ENCODE measurements around the gene CNIH3. TPM values are rescaled to one million over a fixed set of nuclear protein-coding genes. Genes with fewer than 3 reads are reported as not detected.

The CNIH3 gene
- total RNA-seq, 1 donor from 2014 or later: 1.8 TPM

DNA sequence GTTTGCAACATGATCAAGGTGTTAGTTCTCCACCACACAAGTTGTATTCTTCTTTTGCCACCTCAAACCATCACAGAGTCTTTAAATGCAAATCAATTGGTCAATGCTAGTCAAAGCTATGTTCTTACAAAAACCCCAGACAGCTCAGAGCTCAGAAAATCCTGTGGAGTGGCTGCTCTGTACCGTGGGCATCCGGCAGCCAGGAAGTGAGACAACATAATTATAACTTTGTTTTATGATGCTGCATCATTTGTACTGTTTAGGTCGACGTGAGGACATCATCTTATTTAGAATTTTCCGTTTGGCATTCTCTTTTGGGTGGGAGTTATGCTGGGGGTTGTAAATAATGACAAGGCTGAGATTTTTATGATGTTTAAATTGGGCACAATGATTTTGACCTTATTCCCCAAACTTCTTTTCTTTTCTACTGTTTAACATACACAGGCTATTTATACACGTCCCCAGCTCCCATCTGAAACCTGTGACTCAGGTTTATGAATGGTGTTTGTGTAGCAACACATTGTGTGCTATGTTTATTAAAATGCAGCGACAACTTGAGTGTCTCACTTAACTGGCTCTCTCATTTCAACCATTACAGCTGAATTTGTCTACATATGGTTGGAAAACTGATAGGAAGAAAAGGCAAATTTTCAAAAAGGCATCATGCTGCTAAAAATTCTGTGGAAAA lies 124.0 kb downstream of the CNIH3 start:
- DNase-seq (ENCODE audit: low read depth in 2 of 2): no peak

DNA sequence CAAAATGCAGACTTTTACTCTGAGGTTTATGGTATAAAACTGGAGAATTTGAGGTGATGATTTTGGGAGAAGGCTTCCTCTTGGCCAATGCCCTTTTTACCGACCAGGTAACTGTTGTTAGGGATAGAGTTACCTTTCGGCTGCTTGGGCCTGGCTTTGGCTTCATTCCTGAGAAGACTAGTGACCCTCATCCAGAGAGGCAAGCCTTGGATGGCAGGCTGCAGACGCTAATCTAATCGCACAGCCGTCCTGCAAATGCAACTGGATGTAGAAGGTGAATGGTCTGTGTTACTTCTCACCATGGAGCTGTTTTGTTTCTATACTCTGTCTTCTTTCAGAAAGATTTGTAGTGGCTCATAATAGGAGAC lies 124.6 kb downstream of the CNIH3 start:
- no peak for DNase-seq (ENCODE audit: low read depth in 2 of 2)

DNA sequence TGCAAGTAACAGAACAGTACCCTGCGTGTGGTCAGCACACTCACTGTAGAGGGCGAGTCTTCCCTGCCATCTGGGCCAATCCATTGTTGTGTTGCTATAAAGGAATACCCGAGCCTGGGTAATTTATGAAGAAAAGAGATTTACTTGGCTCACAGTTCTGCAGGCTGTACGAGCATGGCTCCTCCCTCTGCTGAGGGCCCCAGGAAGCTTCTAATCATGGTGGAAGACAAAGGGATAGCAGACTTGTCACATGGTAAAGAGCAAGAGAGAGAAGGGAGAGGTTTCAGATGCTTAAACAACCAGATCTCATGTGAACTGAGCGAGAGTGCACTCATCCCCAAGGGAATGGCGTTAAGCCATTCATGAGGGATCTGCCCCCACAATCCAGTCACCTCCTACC lies 126.2 kb downstream of the CNIH3 start:
- no peak for DNase-seq (ENCODE audit: low read depth in 2 of 2)

DNA sequence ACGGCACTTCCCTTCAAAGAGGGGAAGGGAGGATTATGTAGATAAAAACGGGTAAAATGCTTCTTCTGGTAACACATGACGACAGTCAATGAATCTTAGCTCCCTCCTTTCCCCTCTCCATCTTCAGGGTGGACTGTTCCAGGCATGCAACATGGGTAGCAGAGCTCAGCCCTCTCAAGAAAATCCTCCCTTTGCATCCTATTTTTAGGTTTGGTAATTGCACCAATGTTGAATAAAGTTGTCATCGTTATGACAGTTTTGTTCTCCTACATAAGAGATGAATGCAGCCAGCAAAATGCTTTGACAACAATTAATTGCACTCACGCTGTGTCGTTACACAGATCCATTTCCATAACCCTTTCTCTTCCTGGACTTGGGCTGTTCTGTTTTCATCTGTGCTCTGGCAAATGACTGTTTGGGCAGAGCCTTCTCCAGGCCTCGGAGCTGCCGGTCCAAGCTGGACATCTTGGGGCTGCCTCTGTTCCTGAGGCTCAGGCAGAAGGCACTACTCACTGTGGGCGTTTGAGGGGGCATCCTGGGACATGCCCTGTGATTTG lies 127.6 kb downstream of the CNIH3 start:
- DNase-seq (ENCODE audit: low read depth in 2 of 2): no peak

DNA sequence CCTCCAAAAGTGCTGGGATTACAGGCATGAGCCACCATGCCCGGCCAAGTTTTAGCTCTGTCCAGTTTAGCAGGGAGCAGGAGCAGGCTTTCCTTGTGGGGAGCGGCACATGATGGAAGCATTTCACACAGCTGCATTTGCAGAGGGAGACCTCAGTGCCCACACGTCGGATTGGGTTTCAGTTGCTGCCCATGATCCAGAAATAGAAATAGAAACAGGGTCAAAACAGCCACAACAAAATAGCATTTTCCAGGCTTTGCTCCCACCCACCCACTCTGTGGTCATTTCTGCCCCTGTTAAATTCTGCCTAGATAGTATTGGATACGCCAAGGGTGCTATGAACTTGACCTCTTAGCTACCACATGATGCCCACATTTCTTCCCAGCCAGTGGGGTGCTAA lies 128.4 kb downstream of the CNIH3 start:
- DNase-seq (ENCODE audit: low read depth in 2 of 2): no peak

DNA sequence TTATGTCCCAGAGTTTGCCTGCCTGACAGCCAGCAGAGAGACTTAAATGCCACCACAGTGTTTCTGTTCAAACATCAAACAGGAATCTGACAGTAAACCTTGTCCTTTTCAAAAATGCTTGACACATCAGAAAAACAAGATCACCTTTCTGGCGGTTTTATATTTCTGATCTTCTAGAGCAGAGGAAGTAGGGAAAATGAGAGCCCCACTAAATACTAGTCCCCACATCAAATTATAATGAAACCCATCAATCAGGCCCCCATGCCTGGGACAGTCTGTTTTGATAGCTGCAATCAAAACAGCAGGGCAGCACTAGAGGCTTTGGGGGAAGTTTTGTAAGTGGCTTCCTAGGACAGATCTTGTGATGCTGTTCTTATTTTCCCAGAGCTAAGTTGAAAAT lies 129.3 kb downstream of the CNIH3 start:
- no peak for DNase-seq (ENCODE audit: low read depth in 2 of 2)

DNA sequence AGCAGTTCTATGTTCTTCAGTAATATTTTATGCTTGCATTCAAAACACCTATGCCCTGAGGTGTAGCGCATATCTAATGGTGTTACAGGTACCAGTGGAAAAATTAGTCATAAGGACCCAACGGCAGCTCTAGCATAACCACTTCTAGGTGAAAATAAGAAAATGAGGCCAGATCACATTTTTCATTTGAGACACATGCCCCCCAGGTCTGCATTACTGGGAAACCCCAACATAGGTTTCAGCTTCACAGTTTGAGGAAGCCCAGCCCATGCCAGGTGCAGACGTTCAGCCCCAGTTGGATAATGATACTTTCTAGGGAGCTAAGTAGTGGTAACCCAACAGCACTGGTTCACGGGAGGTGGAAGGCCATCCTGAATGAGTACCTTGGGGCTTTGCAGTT lies 129.8 kb downstream of the CNIH3 start:
- DNase-seq (ENCODE audit: low read depth in 2 of 2): no peak

DNA sequence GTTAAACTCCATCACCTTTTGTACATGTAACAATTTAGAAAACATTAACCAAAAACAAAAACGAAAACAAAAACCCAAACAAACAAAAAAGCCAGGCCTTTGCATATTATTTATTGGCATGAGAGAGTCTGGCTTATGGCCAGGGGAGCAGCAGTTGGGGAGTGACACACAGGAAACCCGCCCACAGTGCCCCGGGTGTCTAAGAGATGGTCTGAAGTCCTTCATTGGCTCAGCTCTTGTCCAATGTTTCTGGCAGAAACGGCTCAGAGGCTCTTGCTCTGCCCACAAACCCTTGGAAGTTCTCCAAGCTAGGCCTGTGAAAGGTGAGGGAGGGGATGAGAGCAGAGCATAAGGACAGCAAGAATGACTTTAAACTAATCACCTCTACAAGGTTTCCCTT lies 131.5 kb downstream of the CNIH3 start:
- DNase-seq (ENCODE audit: low read depth in 2 of 2): peak in 1 of 2 donors; percentile 17

DNA sequence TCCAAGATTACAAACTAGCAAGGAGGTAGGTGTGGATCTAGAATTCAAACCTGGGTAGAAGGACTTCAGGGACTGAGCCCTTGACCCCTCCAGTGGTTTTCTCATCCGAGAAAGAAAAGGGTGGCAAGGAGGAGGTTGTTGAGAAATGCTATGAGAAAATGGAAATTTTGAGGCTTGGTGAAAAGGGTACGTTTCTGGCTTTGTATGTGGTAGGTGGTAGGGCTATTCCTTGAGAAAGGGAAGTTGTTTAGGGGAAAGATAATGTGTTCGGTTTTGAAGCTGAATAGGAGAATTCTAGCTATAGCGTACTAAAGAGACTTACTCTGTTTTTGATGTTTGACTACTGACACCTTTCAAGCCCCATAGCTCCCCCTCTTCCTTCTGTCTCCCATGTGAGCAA lies 133.8 kb downstream of the CNIH3 start:
- no peak for DNase-seq (ENCODE audit: low read depth in 2 of 2)

DNA sequence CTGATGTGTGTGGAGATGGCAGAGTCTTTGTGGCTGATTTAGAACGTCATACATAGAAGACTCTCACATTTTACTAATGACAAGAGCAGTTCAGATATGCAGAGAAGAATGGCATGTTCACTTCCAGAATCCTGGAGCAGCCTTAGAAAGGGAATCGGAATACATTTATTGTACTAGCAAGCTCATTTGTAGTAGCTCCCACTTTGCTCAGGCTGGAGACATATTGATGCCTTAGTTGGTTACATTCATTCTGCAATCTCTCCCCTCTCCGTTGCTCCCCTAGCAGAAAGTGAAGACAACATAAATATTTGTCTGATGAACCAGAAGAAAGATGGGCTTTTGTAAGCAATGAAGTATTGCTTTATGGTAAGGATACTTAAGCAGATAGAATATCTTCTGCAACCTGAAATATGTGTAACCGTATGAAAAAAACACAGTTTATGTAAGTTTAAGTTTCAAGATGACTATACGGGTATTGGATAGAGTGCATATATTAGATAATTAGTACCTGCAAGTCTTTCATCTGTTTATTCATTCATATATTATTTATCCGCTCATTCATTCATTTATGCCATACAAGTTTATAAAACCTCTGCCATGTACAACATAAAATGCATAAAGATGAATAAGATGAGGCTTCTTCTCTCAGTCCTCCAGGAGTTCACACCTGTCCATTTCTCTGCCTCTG lies 135.7 kb downstream of the CNIH3 start:
- DNase-seq (ENCODE audit: low read depth in 2 of 2): no peak

DNA sequence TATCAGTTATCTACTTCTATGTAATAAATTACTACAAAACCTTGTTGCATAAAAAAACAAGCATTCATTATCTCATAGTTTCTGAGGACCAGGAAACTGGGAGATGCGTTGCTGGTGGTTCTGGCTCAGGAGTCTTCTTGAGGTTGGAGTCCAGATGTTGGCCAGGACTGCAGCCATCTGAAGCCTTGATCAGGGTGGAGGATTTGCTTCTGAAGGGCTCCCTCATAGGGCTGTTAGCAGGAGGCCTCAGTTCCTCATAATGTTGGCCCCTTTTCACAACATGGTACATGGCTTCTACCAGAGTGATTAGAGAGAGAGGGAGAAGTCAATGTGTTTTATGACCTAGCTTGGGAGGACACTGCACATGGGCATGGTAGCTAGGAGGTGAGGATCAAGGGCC lies 137.4 kb downstream of the CNIH3 start:
- DNase-seq (ENCODE audit: low read depth in 2 of 2): no peak

DNA sequence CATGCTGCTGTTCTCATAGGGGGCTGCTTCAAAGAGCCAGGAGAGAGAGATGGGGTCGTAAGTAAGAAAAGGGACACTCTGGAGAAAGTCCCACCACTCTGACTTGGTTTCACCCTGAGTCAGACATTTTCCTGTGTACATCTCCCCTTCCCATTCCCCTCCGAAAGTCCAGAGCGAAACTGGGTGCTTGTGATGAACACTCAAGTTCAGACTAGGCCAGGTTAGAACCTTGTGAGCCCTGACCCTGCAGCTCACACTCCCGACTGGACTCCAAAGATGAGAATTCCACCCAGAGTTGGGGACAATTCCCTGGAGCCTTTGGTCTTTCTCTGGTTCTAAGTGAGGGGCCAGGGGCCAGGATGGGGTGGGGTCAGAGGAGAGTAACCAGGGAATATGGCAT lies 139.5 kb downstream of the CNIH3 start:
- DNase-seq (ENCODE audit: low read depth in 2 of 2): no peak

DNA sequence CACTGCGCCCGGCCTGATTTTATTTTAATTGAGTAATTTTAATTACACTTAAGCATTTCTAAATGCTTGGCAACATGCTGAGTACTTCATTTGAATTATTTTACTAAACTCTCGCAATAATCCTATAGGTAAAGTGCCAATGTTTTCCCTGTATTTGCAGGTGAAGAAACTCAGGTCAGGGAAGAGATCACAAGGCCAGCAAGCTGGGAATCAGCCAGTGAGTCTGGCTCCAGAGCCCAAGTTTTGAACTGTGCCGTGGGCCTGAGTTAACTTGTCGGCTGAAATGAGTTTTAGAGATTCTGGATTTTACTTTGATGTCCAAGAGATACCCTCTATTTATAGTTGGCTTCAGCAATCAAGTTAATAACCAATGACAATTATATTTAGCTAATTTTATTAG lies 141.4 kb downstream of the CNIH3 start:
- no peak for DNase-seq (ENCODE audit: low read depth in 2 of 2)

DNA sequence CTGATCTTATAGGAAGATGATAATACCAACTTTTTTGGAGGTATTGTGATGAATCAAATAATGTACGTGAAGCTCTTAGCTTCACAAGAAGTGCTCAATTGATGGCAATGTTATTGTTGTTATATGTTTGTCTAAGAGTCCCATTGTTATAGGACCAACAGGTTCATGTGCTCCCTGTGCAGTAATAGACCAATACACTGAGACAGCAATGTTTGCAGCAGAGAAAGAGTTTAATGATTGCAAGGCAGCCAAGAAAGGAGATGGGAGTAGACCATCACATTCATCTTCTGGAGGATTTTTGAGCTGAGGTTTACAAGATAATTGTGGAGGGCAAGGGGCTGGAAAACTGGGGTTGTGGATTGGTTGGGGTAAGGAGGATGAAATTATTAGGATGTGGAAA lies 143.0 kb downstream of the CNIH3 start:
- no peak for DNase-seq (ENCODE audit: low read depth in 2 of 2)

DNA sequence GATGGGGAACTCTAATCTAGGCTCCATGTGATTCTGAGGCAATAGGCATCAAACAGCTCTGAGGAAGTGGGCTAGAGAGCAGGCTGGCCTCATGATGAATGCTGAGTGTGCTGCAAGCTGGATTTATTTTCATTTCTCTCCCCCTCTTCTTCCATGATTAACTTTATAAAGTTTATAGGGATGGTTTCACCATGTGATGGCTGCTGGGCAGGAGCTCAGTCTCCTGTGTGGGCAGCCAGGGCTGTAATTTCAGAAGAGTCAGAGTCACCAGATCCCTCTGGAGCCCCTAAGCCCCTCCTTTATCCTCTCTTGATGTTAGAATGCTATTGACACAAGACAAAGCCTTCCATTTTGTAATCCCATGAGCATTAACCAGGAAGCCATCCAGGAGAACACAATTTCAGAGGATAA lies 143.6 kb downstream of the CNIH3 start:
- DNase-seq (ENCODE audit: low read depth in 2 of 2): no peak

DNA sequence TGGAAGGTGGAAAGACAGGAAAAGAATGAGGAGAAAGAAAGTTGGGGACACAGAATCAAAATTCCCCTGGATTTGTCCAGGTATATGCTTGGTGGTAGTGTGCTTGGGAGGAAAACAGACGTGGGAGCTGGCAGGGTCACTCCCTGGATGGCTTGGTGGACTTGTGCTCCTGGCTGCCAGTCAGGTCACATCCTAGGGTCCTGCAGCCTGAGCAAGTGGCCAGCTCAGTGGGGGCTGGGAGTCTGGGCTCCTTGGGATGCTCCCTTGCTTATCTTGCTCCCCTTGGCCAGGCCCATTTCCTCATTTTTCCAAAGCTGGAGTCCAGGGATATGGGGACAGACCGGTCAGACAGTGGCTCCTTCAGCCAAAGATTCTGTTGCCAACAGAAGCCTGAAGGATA lies 144.0 kb downstream of the CNIH3 start:
- DNase-seq (ENCODE audit: low read depth in 2 of 2): no peak

DNA sequence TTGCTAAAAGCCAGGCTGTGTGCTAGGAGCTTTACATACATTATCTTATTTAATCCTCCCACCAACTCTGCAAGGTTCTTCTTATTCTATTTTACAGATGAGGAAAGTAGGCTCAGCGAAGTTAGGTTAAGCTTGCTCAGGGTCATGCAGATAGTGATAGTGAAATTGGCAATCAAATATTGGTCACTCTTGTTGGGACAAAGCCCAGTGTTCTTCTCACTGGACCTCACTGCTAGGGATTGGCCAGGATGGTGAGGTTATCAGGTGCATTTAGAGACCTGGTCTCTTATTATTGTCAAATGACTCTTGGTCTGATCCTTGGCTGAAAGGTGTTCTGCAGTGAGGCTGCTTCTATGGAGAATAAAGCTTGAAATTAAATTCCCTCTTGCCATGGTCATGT lies 145.1 kb downstream of the CNIH3 start:
- DNase-seq (ENCODE audit: low read depth in 2 of 2): no peak

DNA sequence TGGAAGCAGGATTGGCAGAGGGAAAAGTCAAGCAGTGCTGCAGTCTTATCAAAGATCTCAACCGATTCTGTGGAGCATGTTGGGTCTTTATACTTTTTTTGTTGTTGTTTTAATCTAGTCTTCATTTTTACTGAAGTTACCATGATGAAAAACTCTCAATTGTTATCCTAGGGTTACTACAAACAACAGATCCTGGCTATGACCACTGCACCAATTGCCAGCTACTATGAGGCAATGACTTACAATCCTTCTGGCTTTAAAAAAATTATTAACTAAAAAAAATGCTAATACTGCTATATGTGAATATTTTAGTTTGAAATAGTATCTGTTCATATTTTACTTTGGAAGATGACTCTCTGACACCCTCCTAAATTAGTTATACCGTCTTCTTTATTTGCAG lies 145.9 kb downstream of the CNIH3 start:
- DNase-seq (ENCODE audit: low read depth in 2 of 2): no peak

DNA sequence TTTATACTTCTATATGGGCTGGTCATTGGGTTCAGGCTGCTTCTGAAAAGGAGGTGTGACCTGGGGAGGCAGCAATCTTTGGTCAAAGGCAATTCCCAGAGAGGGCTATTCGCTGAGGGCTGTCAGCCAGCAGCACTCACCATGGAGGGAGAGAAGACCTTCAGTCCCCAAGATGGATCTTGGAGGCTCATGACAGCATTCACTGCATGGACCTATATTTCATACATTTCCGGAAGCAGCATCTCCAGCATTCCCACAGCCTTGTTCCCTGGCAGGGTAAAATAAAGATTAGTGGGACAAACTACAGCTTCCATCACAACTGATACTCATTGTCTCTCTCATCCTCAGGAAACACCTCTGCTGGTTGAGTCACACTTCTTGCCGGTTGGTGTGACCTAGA lies 146.6 kb downstream of the CNIH3 start:
- DNase-seq (ENCODE audit: low read depth in 2 of 2): no peak

DNA sequence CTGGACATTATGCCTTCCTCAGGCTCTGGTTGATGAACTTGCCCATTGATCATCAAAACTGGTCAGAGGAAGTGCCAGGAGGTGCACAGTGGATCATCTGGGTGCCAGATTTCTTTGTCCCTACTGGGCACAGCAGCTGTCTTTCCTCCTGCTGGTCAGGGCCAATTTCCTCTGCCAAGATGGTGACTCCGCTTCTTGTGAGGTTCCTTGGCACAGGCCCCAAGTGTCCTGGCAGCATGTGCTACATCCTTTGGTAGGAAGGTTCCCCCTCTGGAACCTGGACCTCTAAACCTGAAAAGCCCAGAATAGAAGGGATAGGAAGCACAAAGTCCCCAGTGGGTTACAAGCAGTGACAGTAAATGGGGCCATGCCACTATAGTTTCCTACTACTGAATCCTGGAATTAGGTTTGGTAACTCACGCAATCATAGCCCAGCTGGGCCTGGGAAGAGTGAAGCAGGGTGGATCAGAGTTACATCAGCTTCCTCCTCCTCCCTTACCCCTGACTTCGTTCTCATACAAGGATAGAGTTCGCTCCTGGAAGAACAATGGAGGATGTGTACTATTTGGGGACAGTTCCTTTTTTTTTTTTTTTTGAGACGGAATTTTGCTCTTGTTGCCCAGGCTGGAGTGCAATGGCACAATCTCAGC lies 147.1 kb downstream of the CNIH3 start:
- no peak for DNase-seq (ENCODE audit: low read depth in 2 of 2)

DNA sequence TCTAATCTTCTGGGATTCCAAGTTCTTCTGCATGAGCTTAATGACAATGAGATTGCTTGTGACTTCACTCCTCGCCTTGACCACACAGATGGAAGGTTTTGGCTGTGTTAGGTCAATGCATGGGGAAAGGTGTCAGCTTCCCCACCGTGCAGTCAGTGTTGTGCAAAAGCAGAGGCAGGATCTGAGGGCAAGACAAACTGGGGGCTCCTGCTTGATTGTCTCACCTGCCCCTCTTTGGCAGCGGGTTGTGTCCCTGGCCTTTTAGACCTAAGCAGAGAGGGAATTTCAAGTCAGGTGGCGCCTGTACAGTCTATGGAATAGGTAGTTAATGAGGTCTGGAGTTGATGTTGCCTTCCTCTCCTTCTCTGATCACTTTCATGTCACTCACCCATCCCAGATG lies 150.1 kb downstream of the CNIH3 start:
- DNase-seq (ENCODE audit: low read depth in 2 of 2): no peak

DNA sequence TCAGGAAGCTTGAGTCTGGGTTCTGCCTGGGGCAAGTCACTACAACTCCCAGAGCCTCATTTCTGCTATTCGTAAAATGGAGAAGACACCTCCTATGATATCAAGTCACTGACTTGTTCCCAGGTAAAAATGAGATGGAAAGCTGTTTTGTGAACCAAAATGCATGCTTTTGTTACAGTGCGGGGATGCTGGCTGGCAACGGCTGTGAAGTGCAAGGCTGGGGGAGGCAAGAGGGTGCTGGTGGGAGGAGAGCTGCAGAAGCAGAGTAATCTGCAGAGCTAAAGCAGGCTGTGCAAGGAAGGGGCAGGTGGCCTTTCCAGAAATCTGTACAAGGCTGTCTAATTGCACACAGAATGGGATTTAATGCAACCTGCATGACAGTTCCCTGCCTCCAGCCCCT lies 150.9 kb downstream of the CNIH3 start:
- DNase-seq (ENCODE audit: low read depth in 2 of 2): no peak

DNA sequence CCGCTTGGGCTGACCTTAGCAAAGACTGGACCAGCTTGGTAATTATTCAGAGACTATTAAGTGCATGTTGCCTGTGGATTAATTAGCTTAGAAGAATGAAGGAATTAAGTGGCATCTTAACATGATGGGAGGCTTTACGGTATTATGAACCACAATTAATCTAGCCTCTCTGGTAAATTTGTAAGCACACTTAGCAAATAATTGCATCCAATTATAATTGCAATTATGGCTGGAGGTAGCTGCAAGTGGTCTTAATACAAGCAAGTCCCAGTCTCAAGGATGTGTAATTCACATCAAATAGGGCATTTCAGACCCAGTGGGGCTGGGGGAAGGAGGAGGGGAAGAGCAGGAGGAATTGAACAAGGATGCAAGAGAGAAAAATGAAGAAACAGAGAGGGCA lies 151.6 kb downstream of the CNIH3 start:
- DNase-seq (ENCODE audit: low read depth in 2 of 2): no peak

All from lung microvascular endothelial cell (primary cell).